Forelimb muscle (tissue), 1 donor: ENCODE data around the gene CMTM2. TPM values are rescaled to one million over a fixed set of nuclear protein-coding genes. Genes with fewer than 3 reads are reported as not detected.
"Not testable (repeated sequence)": the region's sequence is repeated elsewhere in the genome, so short reads cannot be mapped to it uniquely, and the experiment has no call there.

Source experiments
- DNase-seq: peaks from one replicate; pipeline ENCODE4 v3.0.0-alpha.2; 2013; ENCODE audit warnings: low read depth
- polyA plus RNA-seq: library from polyadenylated mRNA; unstranded; fragments of 120-200 nt; gene quantifications from one replicate; pipeline ENCODE4 v1.2.1, GENCODE V29; 2013; ENCODE audit not compliant: insufficient read length

The CMTM2 gene
- polyA plus RNA-seq, 1 donor: 0.30 TPM

- not testable (repeated sequence) for DNase-seq
These were observed 51.4 kb downstream of the CMTM2 start for GRCh38 chr16:66630561-66631260.

GRCh38 chr16:66631558-66631957 is 52.3 kb downstream of the CMTM2 start:
- not testable (repeated sequence) for DNase-seq

- DNase-seq: no peak
These were observed 55.4 kb downstream of the CMTM2 start for GRCh38 chr16:66634527-66635196.

GRCh38 chr16:66635406-66635805 is 56.1 kb downstream of the CMTM2 start:
- no peak for DNase-seq

- no peak for DNase-seq
These were observed 56.9 kb downstream of the CMTM2 start for GRCh38 chr16:66636199-66636598.

GRCh38 chr16:66637806-66638205 is 58.5 kb downstream of the CMTM2 start:
- DNase-seq: no peak

Other genes starting within 250 kb of the CMTM2 start
- gene CDH5, start 212.8 kb upstream of the CMTM2 start, polyA plus RNA-seq: 76.2 TPM
- gene BEAN1, start 152.2 kb upstream of the CMTM2 start, polyA plus RNA-seq: 1.6 TPM
- 14.9 TPM for gene TK2, start 29.3 kb upstream of the CMTM2 start, polyA plus RNA-seq
- 26.0 TPM for gene CKLF, start 26.9 kb upstream of the CMTM2 start, polyA plus RNA-seq
- 7.3 TPM for gene CMTM1, start 13.0 kb upstream of the CMTM2 start, polyA plus RNA-seq
- gene CMTM3, start 25.2 kb downstream of the CMTM2 start, polyA plus RNA-seq: 57.2 TPM
- gene CMTM4, start 117.3 kb downstream of the CMTM2 start, polyA plus RNA-seq: 8.8 TPM
- gene DYNC1LI2, start 172.1 kb downstream of the CMTM2 start, polyA plus RNA-seq: 84.0 TPM
- gene TERB1, start 222.1 kb downstream of the CMTM2 start, polyA plus RNA-seq: not detected